ENCODE measurements around the gene ACSL4.

Gene ACSL4

GRCh38 chrX:109601486-109601885, 131.6 kb downstream of the ACSL4 start:
- DNase-seq (ENCODE audit: low read depth in 2 of 2), result no peak

- no peak for DNase-seq (ENCODE audit: low read depth in 2 of 2)
These were observed 132.8 kb downstream of the ACSL4 start for GRCh38 chrX:109600237-109600651.

DNA sequence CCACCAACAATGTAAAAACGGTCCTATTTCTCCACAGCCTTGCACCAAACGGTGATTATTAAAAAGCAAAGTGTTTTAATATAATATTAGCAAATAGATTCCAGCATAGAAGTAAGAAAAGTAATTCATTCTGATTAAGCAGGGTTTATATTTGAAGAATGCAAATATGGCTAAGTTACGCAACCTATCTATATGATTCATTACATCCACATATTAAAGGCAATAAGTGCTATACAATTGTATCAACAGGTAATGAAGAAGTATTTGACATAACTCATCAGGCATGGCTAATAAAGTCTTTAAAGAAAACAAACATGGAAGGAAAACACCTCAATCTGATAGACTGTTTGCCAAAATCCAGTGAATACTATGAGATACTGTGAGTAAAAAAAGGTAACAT, 137.0 kb downstream of the ACSL4 start:
- DNase-seq (ENCODE audit: low read depth in 2 of 2), result no peak

Measured in activated CD4-positive, alpha-beta T cell treated with anti-CD3 and anti-CD28 coated beads for 24 hours (primary cell).